Prostate gland (tissue), 2 donors: ENCODE measurements around the gene CAPN1. TPM values are rescaled to one million over a fixed set of nuclear protein-coding genes. Genes with fewer than 3 reads are reported as not detected.
A peak's percentile ranks its signal among the peaks of the same experiment; 100 is the strongest.

Experiments used
- DNase-seq: peaks from one replicate; pipeline ENCODE4 v3.0.0-alpha.2; 2019; ENCODE audit warnings: low spot score
- H3K27ac ChIP-seq, 2 donors: fragments of 200-600 bp; sonication (generic); 2 replicates each; pipeline ENCODE4 v1.5.1; 2017 to 2019
- H3K27me3 ChIP-seq: fragments of 200-600 bp; sonication (generic); replicated peaks from 2 replicates; pipeline ENCODE4 v1.5.1; 2019; ENCODE audit not compliant: insufficient read depth
- H3K36me3 ChIP-seq, 2 donors: fragments of 200-600 bp; sonication (generic); 1 replicate in 1 of 2; 2 replicates in 1 of 2; pipeline versions ENCODE4 v1.5.1 to v1.8.1; 2017 to 2019
- H3K4me1 ChIP-seq: fragments of 200-600 bp; sonication (generic); replicated peaks from 2 replicates; pipeline ENCODE4 v1.5.1; 2019
- H3K4me3 ChIP-seq, 2 donors: fragments of 200-600 bp; sonication (generic); 2 replicates each; pipeline ENCODE4 v1.5.1; 2017 to 2019
- H3K9me3 ChIP-seq: fragments of 200-600 bp; sonication (generic); 2 replicates; pipeline ENCODE4 v1.5.1; 2017
- CTCF ChIP-seq, 4 experiments: fragments of 200-600 bp in 2 of 4; fragments of 450-650 bp in 2 of 4; sonication (generic) in 2 of 4; IDR thresholded peaks; 1 replicate in 3 of 4; 2 replicates in 1 of 4; pipeline ENCODE4 v1.5.1; 2016 to 2019; ENCODE audit warnings: antibody characterized with exemption in 4 of 4, mild to moderate bottlenecking in 2 of 4, moderate library complexity in 2 of 4
- POLR2A ChIP-seq: fragments of 450-650 bp; IDR thresholded peaks from one replicate; pipeline ENCODE4 v1.6.1; 2016; ENCODE audit warnings: antibody characterized with exemption, mild to moderate bottlenecking
- POLR2AphosphoS5 ChIP-seq: sonication (generic); formaldehyde crosslinking; IDR thresholded peaks from one replicate; pipeline ENCODE4 v1.6.1; 2017; ENCODE audit warnings: antibody characterized with exemption
- WGBS: methylation state at CpG from one replicate; pipeline ENCODE4 v1.1.5; 2018; 5-methylcytosine and 5-hydroxymethylcytosine counted together
- intact Hi-C: fragments of 100-400 bp; cut with DNase I; formaldehyde crosslinking; loops from one replicate; pipeline ENCODE4 v1.14.2; 2022
- total RNA-seq, 2 donors: library from RNA; depleted of rRNA; stranded (reverse); fragments of >200 nt; gene quantifications; one replicate each; pipeline ENCODE4 v1.1.0, GENCODE V29; 2016

Gene CAPN1
- total RNA-seq, 2 donors from 2014 or later: 215 to 374 TPM

GRCh38 chr11:65189191-65189590, 7.5 kb downstream of the CAPN1 start:
- no peak for TF ChIP-seq POLR2AphosphoS5
- no peak for TF ChIP-seq POLR2A
- no peak for TF ChIP-seq CTCF (IDR thresholded peaks at IDR 0.05)
- 92% methylated on average over 10 of the region's 10 CpGs for WGBS
- H3K4me3 ChIP-seq: no peak overlapping the region
- intact Hi-C loops: no loop called here
- no peak for DNase-seq
- no peaks in the 10 kb centered on the region for H3K27me3 ChIP-seq
- no peak overlapping the region for H3K27ac ChIP-seq
- H3K4me1 ChIP-seq: no peaks in the 10 kb centered on the region
- H3K36me3 ChIP-seq: peaks cover 12 to 20% of the 10 kb centered on the region in 2 donors
- no peaks in the 10 kb centered on the region for H3K9me3 ChIP-seq

GRCh38 chr11:65194564-65194963, 12.8 kb downstream of the CAPN1 start:
- H3K4me3 ChIP-seq: no peak overlapping the region
- no peaks in the 10 kb centered on the region for H3K4me1 ChIP-seq
- TF ChIP-seq POLR2AphosphoS5 (no peak), CTCF (IDR thresholded peaks at IDR 0.05) (no peak), POLR2A (no peak)
- no peaks in the 10 kb centered on the region for H3K36me3 ChIP-seq
- no peak overlapping the region for H3K27ac ChIP-seq
- intact Hi-C loops: no loop called here
- no peaks in the 10 kb centered on the region for H3K27me3 ChIP-seq
- no peaks in the 10 kb centered on the region for H3K9me3 ChIP-seq
- 97% methylated on average over 2 of the region's 2 CpGs for WGBS
- no peak for DNase-seq

- TF ChIP-seq POLR2AphosphoS5: no peak
- TF ChIP-seq CTCF (IDR thresholded peaks at IDR 0.05): no peak
- TF ChIP-seq POLR2A: no peak
- intact Hi-C loops: no loop called here
- H3K36me3 ChIP-seq: peaks cover 11 to 31% of the 10 kb centered on the region in 2 donors
Measured at GRCh38 chr11:65204143-65204542, 22.4 kb downstream of the CAPN1 start.

GRCh38 chr11:65204646-65205601, 23.2 kb downstream of the CAPN1 start:
- peaks cover 11 to 37% of the 10 kb centered on the region in 2 donors for H3K36me3 ChIP-seq
- DNase-seq: no peak
- H3K9me3 ChIP-seq: no peaks in the 10 kb centered on the region
- TF ChIP-seq CTCF (IDR thresholded peaks at IDR 0.05): peak; percentile 62 to 74 (median 70)
- no peak for TF ChIP-seq POLR2AphosphoS5
- no peak overlapping the region for H3K4me3 ChIP-seq
- intact Hi-C loops: no loop called here
- H3K27me3 ChIP-seq: no peaks in the 10 kb centered on the region
- H3K27ac ChIP-seq: no peak overlapping the region
- H3K4me1 ChIP-seq: no peaks in the 10 kb centered on the region
- 58% methylated on average over 38 of the region's 38 CpGs for WGBS

More at GRCh38 chr11:65204143-65204542, 22.4 kb downstream of the CAPN1 start:
- no peak for DNase-seq
- H3K27me3 ChIP-seq: no peaks in the 10 kb centered on the region
- H3K9me3 ChIP-seq: no peaks in the 10 kb centered on the region
- no peaks in the 10 kb centered on the region for H3K4me1 ChIP-seq
- no peak overlapping the region for H3K4me3 ChIP-seq
- 95% methylated on average over 15 of the region's 15 CpGs for WGBS
- no peak overlapping the region for H3K27ac ChIP-seq

GRCh38 chr11:65205602-65205967, 23.9 kb downstream of the CAPN1 start:
- Histone ChIP-seq H3K27me3 (no peaks in the 10 kb centered on the region), H3K36me3 (peaks cover 11 to 43% of the 10 kb centered on the region in 2 donors), H3K9me3 (no peaks in the 10 kb centered on the region), H3K27ac (no peak overlapping the region), H3K4me3 (no peak overlapping the region), H3K4me1 (no peaks in the 10 kb centered on the region)
- intact Hi-C loops: no loop called here
- 79% methylated on average over 3 of the region's 3 CpGs for WGBS
- DNase-seq: no peak
- TF ChIP-seq CTCF (IDR thresholded peaks at IDR 0.05): no peak
- no peak for TF ChIP-seq POLR2AphosphoS5
- no peak for TF ChIP-seq POLR2A
